T-helper 9 cell (primary cell): ENCODE results near the gene SLC39A11.
"Not testable (repeated sequence)": the region's sequence is repeated elsewhere in the genome, so short reads cannot be mapped to it uniquely, and the experiment has no call there.

Experiments
- DNase-seq: peaks from one replicate; pipeline ENCODE4 v3.0.0-alpha.2; 2020

Gene SLC39A11

DNA sequence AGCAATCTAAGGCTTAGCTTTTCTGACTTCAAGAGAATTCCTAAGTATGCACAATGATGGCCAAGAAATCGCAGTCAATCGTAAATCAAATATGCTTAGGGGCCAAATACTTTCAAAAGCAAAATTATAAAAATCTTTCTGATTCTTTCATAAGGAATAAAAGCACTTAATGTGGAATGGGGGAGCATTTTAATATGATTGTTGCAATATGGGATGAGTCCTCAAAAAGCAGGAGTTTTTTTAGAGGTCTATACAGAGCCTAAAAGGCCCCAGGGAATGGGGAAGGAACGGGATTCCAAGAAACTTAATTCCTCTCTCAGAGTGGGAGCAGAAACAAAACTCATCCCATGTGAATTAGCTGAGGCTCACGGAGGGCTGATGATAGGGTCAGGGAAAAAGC, 14.7 kb upstream of the SLC39A11 start:
- no peak for DNase-seq

DNA sequence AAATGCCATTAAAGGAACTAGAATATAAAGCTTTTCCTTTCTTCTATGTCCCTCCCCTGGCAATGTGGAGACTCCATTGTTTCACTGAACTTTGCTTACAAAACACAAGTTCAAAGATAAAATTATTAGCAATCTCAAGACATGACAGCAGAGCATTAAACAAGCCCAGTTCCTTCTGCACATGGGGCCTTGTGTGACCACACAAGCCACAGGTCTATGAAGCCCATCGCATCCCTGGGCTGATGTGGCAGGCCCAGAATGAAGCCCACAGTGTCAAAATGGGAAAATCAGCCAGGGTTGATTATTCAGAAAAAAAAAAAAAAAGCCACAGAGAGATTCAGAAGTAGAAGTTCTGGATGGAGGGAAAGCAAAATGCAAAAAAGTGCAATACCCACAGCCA, 12.9 kb upstream of the SLC39A11 start:
- no peak for DNase-seq

DNA sequence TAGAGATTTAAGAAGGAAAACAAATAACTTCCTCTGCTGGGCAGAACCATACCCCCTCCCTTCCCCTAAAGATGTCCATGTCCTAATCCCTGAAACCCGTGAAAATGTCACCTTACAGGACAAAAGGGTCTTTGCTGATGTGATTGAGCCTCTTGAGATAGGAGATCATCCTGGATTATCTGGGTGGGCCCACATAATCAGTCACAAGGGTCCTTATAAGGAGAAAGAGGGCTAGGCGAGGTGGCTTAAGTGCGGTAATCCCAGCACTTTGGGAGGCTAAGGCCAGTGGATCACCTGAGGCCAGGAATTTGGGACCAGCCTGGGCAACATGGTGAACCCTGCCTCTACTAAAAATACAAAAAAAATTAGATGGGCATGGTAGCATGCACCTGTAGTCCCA, 12.0 kb upstream of the SLC39A11 start:
- DNase-seq = no peak

DNA sequence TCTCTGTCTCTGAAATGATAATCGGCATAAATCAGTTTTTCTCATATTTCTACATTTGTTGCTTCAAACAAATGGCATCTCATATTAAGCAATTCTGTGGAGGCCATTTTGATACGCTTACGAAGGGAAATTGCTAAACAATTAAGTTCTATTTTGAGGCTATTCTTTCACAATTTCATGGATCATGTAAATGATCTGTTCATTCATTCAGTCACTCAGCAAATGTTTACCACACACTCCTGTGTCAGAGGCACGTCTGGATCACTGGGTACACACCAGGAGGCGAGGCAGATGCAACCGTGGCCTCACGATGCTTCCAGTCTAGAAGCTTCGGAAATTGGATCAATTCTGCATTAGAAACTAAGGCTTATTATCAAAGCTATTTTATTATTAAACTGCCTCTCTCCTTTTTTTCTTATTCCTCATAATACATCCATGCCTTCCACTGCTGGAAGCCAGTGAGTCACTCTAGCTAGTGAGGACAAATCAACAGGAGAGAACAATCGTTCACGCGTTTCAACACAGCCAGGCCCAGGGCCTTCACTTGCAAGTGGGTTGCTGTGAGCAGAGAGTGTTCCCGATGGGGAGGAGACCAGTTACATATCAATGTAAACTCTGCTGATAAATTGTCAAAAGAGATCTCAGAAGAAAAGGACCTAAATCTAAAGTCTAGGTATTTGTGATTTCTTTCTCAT, 11.3 kb upstream of the SLC39A11 start:
- no peak for DNase-seq

DNA sequence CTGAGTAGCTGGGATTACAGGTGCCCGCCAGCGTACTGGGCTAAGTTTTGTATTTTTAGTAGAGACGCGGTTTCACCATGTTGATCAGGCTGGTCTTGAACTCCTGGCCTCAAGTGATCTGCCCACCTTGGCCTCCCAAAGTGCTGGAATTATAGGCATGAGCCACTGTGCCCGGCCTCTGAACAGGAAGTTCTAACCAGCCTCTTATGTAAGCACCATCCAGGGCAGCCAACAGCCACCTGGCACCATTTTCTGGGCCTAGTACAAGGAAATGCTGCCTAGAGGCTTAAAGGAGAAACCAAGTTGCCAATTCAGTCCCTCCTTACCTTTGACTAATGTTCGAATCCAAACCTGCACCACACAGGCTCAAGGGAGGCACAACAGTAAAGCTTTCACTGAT, 8.5 kb upstream of the SLC39A11 start:
- no peak for DNase-seq

DNA sequence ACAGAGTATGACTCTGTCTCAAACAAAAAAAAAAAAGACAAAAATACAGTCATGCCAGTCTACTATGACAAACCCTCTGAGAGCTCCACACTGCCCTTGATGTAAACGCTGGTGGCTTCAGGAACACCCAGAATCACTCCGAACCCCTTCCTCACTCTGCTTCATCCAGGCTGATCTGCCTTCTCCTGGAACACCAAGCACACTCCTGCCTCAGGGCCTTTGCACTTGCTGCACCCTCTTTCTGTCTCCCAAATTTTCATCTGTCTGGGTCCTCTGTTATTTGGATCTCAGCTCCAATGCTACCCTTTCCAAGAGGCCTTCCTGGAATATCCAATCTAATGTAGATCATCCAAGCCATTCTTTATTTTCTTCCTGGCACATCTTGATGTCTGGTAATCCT, 7.9 kb upstream of the SLC39A11 start:
- no peak for DNase-seq

DNA sequence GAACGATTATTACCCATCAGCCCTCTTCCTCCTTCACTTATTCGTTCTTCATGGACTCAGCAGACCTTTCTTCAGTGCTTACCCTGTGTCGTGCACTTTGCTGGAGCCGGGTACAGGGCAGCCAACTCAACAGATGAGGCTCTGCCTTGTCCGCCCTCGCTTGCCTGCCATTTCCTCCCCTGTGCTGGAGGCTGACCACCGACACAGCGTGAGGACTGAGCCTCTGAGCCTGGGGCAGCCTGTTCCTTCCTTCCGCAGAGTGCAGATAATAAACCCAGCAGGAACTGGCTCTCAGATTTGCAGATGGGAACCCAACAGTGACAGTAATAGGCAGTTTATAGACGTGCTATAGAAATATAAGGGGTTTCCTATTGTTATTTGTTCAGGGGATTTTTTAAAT, 7.0 kb upstream of the SLC39A11 start:
- no peak for DNase-seq

DNA sequence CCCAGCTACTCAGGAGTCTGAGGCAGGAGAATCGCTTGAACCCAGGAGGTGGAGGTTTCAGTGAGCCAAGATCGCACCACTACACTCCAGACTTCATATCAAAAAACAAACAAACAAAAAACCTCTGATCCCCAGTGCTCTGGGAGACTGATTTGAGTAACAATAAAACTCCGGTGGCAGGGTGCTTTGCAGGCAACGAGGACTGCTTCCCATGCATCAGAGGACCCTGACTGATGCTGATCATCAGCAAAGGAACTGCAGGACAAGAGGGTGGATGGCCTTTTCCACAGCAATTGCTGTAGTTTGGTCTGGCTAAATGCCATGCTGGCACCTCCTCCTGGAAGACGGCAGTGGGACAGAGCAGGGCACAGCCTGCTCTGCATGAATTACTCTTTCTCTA, 6.4 kb upstream of the SLC39A11 start:
- no peak for DNase-seq

DNA sequence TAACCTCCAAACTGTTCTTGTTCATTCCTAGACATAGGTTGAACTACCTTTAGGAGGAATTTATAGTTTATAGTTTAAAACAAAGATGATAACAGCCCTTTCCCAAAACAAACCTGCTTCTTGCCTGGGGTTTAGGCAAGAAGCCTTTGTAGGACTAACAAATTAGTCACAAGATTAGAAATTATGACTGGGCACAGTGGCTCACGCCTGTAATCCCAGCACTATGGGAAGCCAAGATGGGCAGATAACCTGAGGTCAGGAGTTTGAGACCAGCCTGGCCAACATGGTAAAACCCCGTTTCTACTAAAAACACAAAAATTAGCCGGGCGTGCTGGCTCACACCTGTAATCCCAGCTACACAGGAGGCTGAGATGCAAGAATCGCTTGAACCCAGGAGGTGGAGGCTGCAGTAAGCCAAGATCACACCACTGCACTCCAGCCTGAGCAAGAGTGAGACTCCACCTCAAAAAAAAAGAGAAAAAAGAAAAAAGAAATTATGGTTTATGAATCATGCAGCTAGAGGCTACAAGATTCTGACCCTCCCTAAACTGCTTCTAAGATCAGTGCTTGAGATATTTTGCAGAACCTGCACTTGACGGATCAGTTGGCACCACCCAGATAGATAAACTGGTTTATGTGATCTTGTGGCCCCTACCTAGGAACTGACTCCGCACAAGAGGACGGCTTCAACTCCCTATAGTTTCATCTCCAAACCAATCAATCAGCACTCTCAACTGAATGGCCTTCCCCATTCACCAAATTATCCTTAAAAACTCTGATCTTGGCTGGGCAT, 5.7 kb upstream of the SLC39A11 start:
- DNase-seq = not testable (repeated sequence)

DNA sequence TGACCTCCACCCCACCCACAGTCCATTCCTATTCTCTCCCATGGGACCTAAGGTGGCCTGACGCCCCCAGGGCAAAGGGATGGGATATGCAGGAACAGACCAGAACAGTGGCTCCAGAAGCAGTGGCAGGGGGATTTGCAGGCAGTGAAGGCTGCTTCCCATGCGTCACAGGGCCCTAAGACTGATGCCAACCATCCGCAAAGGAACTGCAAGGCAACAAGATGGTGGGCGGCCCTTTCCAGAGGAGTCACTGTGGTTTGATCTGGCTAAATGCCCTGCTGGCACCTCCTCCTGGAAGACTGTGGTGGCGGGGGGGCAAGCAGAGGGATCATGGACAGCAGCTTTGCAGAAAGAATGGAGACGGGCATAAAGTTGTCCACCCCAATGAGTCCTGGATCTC, 4.4 kb upstream of the SLC39A11 start:
- no peak for DNase-seq

DNA sequence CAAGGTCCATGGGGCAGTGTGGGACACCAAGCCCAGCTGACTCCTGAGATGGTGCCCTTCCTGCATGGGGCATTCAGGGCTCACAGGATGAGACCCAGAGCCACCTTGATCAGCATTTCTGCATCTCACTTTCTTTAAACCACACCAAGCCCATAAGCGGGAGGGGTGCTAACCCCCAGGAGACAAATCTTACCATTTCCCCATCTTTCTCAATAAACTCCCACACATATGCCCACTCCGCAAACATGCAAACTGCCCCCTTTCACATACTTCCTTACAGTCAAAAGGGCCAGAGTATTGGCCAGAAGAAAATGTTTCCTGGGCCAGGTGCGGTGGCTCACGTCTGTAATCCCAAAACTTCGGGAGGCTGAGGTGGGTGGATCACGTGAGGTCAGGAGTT, 3.7 kb upstream of the SLC39A11 start:
- DNase-seq = no peak

DNA sequence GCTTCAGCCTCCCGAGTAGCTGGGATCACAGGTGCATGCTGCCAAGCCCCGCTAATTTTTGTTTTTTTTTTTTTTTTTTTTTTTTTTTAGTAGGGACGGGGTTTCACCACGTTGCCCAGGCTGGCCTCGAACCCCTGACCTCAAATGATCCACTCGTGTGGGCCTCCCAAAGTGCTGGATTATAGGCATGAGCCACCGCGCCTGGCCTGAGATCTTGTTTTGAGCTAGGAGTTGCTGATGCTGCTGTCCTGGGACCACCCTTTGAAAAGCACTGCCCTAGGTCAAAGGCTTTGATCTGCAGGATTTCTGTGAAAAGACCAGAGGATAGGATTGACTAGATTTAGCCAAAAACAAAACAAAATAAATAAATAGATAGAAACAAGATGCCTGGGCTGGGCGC, 798 bp upstream of the SLC39A11 start:
- no peak for DNase-seq

DNA sequence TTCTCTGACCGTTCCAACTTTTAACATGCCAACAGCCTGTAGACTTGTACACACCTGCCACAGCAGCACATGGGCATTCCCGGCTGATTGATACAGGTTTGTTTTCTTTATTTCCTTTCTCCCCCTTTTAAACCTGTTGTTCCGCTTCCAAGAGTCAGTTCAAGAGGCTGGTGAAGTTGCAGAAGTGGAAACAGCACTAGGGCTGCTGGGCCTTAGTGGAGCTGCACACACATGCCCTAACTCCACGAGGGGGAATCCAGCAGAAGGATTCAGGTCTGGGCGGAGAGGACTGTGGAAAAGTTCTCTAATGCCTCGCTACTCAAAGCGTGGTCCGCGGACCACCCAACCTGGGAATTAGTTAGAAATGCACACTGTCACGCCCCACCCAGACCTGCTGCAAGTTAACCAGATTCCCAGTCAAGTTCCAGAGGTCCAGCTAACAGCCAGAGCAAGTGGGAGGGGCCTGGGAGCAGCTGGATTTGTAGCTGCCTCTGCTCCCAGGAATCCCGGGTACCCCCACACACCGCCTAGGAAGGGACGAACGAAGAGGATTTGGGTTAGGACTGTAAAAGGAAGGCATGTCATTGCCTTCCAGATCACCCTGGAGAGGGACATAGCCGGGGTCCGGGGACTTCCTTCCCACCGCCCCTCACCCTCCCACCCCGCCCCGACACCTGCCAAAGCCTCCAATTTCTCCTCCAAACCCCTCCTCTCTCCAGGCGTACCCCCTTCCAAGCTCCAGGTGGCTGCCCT, 542 bp downstream of the SLC39A11 start:
- no peak for DNase-seq

DNA sequence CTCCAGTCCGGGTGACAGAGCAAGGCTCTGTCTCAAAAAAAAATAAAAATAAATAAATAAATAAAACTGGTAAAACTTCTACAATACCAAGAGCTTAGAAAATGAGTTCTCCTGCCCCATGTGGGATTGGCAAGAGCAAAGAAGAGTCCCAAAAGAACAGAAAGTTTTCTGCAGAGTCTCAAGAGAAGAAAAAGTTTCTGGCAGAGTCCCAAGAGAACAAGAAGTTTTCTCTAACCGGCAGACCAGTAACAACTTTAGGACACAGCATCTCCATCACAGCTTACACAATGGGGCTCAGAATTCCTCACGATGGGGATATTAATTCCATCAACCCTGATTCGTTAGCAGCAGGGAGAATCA, 1.1 kb downstream of the SLC39A11 start:
- no peak for DNase-seq

DNA sequence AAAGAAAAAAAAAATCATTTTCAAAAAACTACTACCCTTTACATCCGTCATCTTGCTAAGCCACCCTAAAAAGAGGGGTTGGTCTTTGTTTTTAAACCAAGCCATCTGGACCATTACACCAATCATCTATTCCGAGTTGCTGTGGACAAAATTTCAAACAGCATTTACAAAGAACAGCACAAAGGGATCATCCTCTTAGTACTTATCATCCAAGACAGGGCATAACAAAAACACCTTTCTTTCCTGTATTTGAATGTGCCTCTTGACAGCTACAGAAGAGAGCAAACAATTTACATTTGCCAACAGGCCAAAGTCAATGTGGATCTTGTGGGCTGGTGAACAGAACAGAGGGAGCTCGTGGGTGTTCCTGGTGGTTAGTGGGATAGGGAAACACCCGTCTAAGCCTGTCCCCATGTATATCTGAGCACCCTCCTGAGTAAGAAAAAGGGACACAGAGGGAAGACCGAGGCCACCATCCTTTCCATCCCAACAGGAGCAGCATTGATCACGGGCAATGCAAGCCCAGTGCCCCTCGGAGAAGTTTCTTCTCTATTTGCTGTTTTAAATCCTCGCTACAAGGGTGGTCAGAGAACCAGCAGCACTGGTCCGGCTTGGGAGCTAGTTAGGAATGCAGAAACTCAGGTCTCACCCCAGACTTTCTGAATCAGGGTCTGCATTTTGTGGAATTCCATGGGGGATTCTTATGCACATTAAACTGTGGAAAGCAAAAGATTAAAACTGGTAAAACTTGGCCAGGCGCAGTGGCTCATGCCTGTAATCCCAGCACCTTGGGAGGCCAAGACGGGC, 1.9 kb downstream of the SLC39A11 start:
- DNase-seq = no peak

DNA sequence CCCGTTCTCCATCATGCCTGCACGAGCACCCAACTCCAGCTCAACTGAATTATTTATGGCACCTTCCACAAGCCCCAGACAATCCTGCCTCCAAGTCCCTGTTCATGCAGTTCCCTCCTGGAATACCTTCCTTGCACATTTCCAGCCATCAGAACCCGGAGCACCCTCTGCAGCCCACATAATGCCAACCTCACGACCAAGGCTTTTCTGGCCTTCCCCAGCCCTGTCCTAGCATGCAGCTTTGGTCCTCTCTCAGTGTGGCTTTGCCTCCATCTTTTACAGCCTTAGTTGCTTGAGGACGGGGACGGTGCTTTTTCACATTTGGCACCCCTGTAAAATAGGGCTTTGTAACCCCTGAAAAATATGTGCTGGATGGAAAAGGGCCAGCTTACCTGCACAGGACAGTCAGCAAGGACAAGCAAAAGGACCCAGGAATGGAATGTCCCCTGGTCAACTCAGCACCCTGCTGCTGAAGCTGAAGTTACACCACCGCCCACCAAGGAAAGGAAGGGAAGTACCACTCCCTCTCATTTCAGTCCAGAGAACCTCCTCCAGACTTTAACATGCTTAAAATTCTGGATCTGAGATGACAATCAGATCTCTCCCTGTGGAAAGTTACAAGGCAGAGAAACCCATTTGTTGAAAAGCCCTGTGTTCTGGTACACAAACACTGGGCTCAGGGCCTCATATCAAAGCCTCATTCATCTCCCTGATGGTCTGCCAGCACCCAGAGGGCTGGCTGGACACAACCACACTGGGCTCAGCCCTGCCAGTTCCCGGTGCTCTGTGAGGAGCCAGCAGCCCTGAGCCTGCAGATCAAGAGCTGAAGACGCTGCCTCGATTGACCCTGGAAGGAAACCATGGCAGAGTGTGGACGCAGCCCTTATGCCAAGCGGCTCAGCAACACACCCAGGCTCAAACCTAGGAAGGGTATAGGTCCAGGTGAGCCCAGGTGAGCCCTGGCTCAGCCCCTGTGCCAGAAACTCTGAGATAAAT, 2.9 kb downstream of the SLC39A11 start:
- DNase-seq = no peak

DNA sequence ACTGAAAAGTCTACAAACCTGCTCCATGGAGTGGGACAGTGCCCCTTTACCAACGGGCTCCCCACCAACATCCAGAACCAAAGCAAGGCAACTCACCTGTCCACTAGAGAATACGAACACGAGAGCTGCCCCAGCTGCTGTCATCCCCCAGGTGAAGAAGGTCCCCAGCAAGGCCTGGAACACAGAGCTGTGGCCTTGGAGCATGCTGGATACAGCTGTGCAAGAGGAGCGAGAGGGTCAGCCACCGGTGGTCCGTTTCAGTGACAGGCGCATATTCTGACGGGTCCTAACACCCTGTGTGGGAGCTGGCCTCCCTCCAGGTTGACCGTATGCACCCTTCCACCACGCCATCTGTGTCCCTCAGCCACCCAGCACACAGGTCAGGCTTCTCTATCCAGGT, 3.9 kb downstream of the SLC39A11 start:
- DNase-seq = no peak

DNA sequence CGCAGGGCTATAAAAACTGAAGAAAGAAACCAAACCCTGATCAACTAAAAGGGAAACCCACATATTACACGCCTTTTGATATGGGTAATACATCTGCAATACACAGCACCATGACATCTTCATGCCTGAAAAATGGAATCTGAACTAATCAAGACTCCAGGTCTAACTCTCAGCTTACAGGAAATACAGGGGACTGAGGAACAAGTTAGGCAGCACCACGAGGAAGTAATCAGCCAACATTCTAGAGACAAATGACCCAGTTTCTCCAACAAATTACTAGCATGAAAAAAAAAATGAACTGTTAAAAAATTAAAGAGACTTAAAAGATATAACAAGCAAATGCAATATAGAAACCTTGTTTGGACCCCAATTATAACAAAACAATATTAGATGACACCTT, 9.1 kb downstream of the SLC39A11 start:
- no peak for DNase-seq

DNA sequence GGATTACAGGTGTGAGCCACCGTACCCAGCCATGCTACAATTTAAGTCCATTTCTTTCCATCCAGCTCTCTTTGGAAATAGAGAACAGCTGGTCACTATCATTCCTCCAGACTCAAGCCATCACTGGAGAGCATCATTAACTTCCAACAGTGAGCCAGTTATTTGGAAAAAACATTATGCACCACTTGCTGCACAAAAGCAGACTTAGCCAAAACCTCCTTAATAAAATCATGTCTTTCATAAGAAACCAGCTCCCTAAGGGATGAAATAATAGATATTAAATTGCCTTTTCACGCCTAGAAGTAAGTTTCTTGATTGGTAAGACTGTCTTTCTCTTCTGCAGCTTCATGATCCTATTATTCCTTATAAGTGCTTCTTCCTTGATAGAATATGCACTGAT, 17.9 kb downstream of the SLC39A11 start:
- no peak for DNase-seq

DNA sequence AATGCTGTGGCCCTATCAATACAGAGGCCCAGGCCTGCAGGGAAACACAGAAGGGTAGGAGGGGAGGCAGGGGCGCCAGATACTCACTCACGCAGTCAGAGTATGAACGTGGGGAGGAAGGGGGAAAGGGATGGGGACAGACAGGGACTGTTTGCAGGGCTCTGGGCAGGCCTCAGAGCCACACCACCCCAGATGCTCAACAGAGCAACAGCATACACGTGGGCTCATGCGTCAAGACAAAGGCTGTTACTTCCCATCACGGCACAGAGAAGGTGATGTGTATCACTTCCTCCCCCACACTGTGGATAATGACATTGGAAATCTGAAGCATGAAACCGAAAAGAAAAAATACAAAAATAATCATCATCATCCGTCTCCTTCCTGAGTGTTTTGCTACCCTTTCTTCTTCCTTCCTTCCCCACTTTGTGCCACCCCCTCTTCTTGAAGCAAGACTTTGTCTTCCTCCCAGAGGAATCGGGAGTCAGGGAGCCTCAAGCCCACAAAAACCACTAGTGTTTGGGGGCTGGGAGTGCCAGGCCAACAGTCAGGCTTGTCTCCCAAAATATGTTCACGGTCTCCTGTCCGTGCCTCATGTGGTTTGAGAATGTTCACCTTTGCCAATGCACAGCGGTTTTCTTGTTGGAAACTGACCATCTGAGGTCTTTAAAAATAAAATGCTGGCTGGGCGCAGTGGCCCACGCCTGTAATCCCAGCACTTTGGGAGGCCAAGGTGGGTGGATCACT, 20.1 kb downstream of the SLC39A11 start:
- DNase-seq = no peak
